Sigmoid colon (tissue), 4 donors: ENCODE data around the gene TGFBR1.
"Not testable (repeated sequence)": the region's sequence is repeated elsewhere in the genome, so short reads cannot be mapped to it uniquely, and the experiment has no call there.

Experiments
- CTCF ChIP-seq, 4 experiments: fragments of 450-650 bp in 3 of 4; fragments of 200-600 bp in 1 of 4; IDR thresholded peaks; one replicate each; pipeline ENCODE4 v1.5.1; 2016 to 2019; ENCODE audit warnings: antibody characterized with exemption in 4 of 4, mild to moderate bottlenecking in 3 of 4, moderate library complexity in 2 of 4
- POLR2A ChIP-seq, 2 donors: fragments of 450-650 bp; IDR thresholded peaks; one replicate each; pipeline ENCODE4 v1.6.1; 2016; ENCODE audit warnings: antibody characterized with exemption in 2 of 2, mild to moderate bottlenecking in 2 of 2, moderate library complexity in 2 of 2
- POLR2AphosphoS5 ChIP-seq, 4 donors: sonication (generic); formaldehyde crosslinking; IDR thresholded peaks; one replicate each; pipeline ENCODE4 v1.6.1; 2017; ENCODE audit warnings: antibody characterized with exemption in 4 of 4

DNA sequence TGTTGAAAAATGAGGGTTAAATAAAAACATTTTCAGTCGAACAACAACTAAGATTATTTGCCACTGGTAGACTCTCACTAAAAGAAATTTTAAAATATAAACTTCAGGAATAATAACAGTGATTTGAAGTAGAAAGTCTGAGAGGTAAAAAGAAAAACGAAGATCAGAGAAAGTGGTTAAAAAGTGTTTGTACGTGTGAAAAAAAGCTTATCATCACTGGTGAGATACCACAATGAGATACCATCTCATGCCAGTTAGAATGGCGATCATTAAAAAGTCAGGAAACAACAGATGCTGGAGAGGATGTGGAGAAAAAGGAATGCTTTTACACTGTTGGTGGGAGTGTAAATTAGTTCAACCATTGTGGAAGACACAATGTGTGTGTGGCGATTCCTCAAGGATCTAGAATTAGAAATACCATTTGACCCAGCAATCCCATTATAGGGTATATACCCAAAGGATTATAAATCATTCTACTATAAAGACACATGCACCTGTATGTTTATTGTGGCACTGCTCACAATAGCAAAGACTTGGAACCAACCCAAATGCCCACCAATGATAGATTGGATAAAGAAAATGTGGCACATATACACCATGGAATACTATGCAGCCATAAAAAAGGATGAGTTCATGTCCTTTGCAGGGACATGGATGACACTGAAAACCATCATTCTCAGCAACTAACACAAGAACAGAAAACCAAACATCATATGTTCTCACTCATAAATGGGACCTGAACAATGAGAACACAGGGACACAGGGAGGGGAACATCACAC lies 4.9 kb upstream of the TGFBR1 start:
- not testable (repeated sequence) for TF ChIP-seq CTCF, POLR2A, POLR2AphosphoS5 (IDR thresholded peaks at IDR 0.05)
